Measurements from ENCODE around the gene TBP.
A peak's percentile ranks its signal among the peaks of the same experiment; 100 is the strongest.
"Not testable (repeated sequence)": the region's sequence is repeated elsewhere in the genome, so short reads cannot be mapped to it uniquely, and the experiment has no call there.

TBP gene

DNA sequence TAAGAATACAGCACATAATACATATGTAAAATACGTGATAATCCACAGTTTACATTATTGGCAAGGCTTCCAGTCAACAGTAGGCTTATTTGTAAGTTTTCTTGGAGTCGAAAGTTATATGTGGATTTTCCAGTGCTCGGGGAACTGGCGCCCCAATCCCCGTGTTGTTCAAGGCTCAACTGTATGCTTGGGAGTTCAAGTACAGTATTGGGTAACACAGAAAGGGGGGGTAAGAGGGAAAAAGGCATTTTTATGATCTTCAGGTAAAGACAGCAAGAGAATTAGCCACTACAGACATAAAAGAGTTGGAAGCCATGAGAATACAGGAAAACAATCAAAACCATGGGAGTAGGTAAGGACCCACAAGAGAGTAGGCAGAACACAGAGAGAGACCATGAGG, 17.5 kb upstream of the TBP start:
- no peak for DNase-seq

DNA sequence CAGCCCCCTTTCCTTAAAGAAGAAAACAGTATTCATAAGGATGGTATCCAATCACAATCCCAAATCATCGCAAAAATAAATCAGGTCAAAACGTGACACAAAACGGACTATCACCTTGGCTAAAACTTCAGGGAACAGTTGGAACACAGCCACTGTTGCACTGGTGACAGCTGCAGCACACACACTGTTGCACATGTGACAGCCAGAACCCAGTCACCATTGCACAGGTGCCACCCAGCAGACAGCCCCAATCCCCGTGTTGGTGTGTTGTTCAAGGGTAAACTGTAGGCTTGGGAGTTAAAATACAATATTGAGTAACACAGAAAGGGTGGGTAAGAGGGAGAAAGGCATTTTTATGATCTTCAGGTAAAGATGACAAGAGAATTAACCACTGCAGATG, 16.8 kb upstream of the TBP start:
- no peak for DNase-seq

- no peak for DNase-seq
These were observed 12.0 kb upstream of the TBP start for GRCh38 chr6:170542031-170542719.

GRCh38 chr6:170545405-170545804, 8.8 kb upstream of the TBP start:
- DNase-seq, result no peak

DNA sequence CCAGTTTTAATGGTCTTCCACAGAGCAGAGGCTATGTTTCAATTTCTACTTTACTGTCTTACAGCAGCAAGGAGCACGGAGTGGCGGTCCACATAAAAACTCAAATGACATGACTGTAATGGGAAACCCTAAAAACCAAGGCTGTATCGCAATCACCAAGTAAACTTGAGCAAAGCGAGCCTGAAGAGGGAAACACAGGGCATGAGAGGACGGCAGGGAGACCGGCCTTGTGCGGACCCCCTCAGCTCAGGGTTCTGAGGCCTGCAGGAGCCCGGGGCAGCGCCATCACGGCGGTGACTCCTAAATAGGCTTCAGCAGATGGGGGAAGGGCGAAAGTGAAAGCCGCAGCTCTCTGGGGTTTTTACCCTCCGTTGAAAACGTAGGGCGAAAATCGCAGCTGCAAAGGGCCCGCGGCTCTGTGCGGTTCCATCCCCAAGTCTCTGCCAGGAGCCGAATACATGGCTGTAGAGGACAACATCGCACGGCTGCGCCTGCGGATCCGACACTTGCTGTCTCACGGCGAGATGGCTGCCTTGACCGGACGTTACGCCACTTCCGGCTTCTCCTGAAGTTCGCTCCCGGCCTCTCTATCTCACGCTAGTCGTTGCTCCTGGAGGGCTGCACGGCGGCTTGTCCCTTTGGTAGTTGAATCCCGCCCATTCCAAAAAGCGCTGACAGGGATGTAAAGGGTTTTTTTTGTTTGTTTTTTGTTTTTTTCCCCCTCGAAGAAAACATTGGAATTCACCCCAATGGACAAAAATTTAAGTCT, 1.2 kb upstream of the TBP start, which contains the start of gene PSMB1:
Gene PSMB1 (minus strand): TSS at position 543 of the 769 bp plus-strand sequence. CDS start 65 bp downstream, at position 478.
- DNase-seq, result peak; percentile 95

DNA sequence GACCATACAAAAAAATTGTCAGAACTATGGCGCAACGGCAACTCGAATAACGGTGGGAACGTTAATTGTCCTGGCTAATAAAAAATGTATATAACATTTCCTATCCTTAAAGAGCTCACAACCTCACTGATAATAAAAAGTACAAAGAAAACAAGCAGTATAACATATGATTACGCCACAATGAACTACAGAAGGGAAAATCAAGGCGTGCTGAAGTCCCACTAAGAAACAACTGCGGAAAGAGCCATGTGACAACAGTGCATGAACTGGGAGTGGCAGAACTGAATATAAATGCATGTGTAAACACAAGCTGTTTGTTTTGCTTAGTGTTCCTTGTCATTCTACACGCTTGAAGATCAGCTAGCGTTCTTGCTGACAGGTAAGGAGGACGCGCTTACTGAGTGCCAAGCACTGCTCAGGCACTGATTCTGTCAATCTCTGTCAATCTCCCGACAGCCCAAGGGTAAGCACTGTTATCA, 596 bp upstream of the TBP start:
- no peak for DNase-seq

DNA sequence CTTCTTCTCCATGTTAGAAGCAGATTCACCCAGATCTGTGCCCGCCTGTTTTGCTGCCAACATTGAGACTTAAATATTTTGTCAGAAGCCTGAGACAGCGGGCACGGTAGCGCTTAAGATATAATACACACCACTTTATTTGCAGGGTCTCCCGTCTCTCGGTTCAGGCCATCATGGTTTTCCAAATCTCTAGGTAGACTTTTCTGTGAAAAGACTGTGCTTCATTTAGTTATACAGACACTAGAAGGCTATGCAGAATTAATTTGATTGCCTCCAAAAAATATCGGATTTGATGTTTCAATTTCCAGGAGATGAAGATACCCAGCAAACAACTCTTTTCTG, 598 bp downstream of the TBP start:
- no peak for DNase-seq

DNA sequence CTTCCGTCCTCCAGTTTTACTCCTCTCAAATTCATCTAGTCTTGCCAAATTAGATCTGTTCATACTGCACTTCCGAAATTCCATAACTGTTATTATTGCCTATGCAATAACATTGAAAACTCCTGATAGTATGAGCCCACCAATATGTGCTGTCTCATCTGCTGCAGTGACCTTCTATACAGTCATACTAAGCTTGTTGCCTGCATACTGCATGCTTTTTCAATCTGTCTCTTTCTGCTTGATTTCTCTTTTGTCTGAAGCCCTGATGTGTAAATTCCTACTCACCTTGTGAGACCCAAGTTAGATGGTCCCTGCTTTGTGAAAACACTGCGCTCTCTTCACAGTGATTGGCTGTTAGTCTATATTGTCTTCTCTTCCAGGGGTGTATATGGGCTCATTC, 1.1 kb downstream of the TBP start:
- DNase-seq, result no peak

GRCh38 chr6:170561555-170561954, 7.4 kb downstream of the TBP start:
- DNase-seq, result no peak

DNA sequence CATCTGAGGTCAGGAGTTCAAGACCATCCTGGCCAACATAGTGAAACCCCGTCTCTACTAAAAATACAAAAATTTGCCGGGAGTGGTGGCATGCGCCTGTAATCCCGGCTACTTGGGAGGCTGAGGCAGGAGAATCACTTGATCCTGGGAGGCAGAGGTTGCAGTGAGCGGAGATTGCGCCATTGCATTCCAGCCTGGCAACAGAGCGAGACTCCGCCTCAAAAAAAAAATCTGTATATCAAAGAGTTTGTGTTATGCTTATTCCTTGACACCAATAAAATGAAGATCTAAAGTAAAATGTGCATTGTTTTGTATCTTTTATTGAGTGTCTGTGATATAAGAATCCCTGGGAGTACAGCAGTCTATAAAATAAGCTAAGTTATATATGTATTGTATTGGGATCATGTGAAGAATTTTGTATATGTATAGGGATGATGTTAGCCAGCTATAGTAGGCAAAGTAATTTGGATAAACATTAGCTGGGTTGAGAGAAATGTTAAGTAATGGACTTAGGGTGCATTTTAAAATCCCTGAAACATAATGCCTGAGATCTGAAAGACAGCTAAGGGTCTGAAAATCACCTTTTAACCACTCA, 10.9 kb downstream of the TBP start:
- no peak for DNase-seq

DNA sequence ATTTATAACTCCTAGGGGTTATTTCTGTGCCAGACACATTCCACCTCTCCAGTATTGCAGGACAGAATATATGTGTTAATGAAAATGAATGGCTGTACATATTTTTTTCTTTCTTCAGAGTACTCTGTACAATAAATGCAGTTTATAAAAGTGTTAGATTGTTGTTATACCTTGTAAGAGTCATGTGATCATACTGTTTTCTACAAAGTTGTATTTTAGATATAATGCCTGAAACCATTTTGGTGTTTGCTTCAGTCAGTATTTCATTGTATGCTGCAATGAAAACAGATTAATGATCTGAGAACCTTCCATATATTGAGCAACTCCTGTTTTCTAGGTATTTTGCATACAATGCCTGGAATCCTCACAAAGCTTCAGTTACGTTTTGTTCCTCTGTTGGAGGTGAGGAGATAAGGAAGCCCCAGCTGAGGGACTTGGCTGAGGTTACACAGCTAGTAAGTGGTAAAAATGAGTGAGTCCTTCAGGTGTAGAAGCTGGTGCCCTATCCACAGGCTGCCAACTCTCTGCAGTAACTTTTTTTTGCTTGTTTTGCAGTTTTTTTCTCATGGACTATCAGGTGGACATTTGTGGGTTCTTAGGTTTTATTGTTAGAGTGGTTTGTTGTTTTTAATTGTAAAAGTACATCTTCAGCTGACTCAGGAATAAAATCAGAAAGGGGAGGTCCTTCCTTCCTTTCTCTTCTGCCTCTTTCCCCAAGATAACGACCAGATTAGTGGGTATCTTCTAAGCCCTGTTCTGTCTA, 18.7 kb downstream of the TBP start:
- no peak for DNase-seq

GRCh38 chr6:170575250-170575649, 21.1 kb downstream of the TBP start:
- no peak for DNase-seq

- DNase-seq, result no peak
These were observed 24.7 kb downstream of the TBP start for GRCh38 chr6:170578909-170579308.

DNA sequence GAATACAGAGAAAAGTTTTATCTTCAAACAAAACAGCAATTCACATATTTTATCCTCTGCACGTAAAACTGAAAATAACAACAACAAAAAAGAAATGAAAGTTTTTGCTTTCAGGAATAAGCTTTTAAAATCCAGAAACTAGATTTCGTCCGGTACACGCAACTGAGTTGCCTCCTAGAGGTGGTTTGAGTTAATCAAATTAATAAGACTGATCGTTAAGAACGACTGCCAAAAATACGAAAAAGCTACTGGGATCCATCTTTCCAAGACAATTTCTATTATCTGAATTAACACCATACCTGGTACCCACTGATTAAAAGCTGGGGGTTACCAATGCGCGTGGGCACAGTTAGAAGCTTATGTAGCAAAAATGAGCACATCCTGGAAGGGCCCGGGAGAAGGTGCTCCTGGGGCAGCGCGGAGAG, 29.6 kb downstream of the TBP start:
- no peak for DNase-seq

DNA sequence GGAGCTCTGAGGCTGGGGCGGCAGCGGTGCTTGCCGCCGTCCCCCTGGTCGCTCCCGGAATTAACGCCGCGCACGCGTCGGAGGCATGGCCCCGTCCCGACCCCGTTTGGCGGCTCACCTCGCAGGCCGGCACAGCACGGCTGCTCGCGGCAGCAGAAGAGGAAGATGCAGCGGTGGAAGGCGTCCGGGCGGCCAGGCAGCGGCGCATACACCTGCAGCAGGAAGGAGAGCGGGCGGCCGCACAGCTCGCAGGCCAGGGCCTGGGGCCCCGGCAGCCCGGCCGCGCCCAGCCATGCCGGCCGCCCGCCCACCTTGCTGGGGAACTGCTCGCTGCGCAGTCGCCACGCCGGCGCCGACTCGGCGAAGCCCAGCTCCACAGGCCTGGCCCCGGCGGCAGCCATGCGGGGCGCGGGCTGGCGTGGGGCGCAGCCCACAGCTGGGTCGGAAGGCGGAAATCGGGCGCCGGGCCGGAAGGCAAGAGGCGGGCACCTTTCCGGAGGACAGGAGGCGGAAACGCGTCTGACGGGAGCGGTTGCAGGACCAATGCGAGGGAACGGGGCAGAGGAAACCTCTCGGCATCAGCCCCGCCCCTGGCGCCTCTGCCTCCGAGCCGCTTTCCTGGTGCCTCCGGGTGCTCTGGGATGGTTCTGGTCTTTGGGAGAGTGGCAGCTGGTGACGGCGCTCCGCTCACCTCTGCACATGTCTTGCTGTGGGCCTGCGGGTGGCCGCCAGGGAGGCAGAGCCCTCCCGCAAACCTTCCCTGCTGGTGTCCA, 30.2 kb downstream of the TBP start, which contains the start of gene PDCD2:
Gene PDCD2 (minus strand): TSS at position 457 of the 773 bp plus-strand sequence. CDS start 56 bp downstream, at position 401.
- peak; percentile 93 for DNase-seq

DNA sequence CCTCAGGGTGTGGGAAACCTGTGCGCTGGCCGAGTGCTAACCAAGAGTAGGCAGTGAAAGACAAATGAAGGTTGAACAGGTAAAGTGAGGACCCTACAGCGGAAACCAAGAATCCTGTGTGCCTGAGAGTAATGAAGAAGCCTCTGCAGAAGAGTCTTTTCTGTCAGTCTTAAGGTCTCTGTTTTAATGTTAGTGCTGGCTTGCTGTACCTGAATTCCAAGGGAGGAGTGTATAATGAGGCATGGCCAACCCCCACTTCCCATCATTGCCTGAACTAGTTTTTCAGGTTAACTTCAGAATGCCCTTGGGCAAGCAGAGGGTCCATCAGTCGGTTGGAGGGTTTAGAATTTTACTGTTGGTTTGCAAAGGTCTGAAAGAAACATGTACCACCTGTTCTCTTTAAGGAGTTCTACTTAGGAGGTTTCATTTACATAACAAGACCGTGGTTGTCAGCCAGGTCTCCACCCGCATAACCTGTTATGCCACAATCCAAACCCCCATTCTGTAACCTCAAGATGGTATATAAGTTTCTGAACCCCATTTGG, 30.9 kb downstream of the TBP start:
- no peak for DNase-seq

DNA sequence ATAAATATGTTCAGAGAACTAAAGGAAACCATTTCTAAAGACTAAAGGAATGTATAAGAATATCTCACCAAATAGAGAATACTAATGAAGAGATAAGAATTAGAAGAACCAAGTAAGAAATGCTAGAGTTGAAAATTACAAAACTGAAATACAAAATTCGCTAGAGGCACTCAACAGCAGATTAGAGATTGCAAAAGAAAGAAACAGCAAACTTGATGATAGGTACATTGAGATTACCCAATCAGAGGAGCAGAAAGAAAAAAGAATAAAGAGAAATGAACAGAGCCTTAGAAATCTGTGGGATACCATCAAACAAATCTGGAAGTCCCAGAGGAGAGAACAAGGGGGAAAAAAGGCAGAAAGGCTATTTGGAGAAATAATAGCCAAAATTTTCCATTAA, 36.6 kb downstream of the TBP start:
- DNase-seq, result no peak

DNA sequence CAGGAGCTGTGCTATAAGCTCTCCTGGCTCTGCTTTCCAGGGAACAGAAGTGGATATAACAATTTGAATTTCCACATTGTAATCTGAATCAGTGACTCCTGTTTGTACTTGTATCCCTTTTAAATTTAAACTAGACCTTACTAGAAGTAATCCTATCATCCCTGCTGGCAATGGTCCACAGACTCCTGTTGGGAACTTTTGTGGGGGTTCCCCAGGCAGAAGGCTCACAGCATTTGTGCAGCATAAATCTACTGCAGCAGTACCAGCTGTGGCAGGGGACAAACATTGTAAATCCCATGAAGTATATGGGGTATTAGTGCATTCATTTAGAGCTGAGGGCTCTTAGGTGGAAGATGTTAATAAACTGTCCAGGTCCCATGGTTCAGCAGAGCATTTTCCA, 42.3 kb downstream of the TBP start:
- no peak for DNase-seq

- no peak for DNase-seq
These were observed 43.1 kb downstream of the TBP start for GRCh38 chr6:170597278-170597677.

DNA sequence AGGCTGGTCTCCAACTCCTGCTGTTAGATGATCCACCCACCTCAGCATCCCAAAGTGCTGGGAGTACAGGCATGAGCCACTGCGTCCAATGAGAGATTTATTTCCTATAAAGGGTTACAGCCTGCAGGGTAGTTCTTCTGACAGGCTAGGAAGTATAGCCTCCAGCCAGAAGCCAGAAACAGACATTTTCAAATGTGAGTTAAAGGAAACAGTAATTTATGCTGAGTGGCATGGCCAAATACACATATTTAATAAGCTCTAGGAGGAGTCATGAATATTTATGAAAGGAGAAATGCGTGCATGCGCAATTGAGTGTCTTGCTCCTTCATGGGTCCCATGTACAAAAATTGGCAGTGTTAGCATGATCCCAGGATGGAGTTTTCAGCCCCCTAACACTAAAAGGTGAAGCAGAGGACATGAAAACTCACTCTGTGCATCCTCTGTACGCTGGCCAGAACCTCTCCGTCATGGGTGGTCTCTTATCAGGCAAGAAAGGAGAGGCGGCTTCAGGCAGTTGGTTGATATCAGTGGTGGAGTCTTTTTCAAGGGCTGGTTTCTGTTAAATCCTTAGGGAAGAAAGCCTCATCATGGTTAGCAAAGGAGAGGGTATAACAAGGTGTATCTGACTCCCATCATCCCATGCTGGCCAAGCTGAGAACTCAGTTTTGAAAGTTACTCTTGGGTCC, 51.5 kb downstream of the TBP start:
- DNase-seq, result no peak

GRCh38 chr6:170609225-170609624, 55.1 kb downstream of the TBP start:
- not testable (repeated sequence) for DNase-seq

Measured in left hindlimb (tissue), 1 donor.